WI38 (cell line): ENCODE data around the gene NEK1.

Source experiments
- H3K4me3 ChIP-seq: 2 replicates; pipeline ENCODE4 v1.5.1; 2011; ENCODE audit warnings: low read depth, mild to moderate bottlenecking, control low read depth, low read length
- TF ChIP-seq, protein P1 (sequence below): IDR thresholded peaks from 2 replicates; pipeline ENCODE4 v1.5.1; 2012; ENCODE audit warnings: low read depth, mild to moderate bottlenecking, control low read depth, low read length

Gene NEK1

DNA sequence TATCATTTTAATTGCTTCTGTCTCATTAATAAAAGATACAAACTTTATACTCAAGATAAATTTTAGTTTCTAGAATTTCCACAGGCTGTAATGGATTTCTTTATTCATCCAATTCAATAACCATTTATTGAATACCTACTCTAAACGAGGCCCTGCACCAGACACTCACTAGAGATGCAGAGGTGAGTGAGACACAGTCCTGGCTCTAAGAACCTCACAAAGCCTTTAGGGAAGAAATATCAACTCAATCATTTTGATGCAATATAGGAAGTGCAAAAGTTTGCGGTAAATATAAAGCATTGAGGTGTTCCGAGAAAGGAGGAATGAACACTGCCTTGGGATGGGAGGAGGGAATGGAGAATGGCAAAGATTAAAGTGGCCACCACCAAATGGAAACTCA is 260.0 kb downstream of the NEK1 start:
- no peak overlapping the region for H3K4me3 ChIP-seq
- TF ChIP-seq, protein P1, sequence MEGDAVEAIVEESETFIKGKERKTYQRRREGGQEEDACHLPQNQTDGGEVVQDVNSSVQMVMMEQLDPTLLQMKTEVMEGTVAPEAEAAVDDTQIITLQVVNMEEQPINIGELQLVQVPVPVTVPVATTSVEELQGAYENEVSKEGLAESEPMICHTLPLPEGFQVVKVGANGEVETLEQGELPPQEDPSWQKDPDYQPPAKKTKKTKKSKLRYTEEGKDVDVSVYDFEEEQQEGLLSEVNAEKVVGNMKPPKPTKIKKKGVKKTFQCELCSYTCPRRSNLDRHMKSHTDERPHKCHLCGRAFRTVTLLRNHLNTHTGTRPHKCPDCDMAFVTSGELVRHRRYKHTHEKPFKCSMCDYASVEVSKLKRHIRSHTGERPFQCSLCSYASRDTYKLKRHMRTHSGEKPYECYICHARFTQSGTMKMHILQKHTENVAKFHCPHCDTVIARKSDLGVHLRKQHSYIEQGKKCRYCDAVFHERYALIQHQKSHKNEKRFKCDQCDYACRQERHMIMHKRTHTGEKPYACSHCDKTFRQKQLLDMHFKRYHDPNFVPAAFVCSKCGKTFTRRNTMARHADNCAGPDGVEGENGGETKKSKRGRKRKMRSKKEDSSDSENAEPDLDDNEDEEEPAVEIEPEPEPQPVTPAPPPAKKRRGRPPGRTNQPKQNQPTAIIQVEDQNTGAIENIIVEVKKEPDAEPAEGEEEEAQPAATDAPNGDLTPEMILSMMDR = no peak

- TF ChIP-seq, protein P1 = no peak
- H3K4me3 ChIP-seq = no peak overlapping the region
Observed at GRCh38 chr4:169351872-169352271, 260.5 kb downstream of the NEK1 start.

DNA sequence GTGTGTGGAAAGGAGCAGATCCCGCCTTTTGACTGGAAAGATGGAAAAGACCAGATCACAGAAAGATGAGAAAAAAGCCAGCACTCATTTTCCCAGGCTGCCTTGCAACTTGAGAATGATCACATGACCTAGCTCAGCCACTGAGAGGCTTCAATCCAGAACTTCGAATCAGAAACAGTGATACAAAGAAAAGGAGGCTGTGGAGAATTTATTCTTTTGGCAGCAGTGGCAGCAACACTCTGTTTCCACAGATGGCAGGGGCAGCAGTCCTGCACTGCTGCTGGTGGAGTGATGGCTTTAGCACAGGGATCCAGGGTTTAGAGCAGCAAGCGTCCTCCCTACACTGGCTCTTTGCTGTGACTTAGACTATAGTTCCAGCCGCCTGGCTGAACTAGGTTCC is 263.8 kb downstream of the NEK1 start:
- no peak overlapping the region for H3K4me3 ChIP-seq
- TF ChIP-seq, protein P1 = no peak

DNA sequence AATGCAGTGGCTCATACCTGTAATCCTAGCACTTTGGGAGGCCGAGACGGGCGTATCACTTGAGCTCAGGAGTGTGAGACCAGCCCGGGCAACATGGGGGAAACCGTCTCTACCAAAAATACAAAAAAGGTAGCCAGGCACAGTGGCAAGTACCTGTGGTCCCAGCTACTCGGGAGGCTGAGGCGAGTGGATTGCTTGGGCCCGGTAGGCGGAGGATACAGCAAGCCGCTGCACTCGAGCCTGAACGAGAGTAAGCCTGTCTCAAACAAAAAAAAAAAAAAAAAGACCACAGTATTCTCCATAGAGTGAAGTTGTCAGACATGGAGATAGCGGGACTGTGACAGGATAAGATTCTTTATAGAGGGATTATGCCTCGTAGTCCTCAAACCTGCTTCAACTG is 265.5 kb downstream of the NEK1 start:
- TF ChIP-seq, protein P1 = no peak
- H3K4me3 ChIP-seq = no peak overlapping the region

- TF ChIP-seq, protein P1 = no peak
- no peak overlapping the region for H3K4me3 ChIP-seq
Observed at GRCh38 chr4:169345316-169345721, 267.1 kb downstream of the NEK1 start.
